CD4-positive, alpha-beta T cell treated with Interleukin-17A for 1 hour (primary cell): ENCODE data around the gene SCD5.

ENCODE experiments used
- DNase-seq: peaks from one replicate; pipeline ENCODE4 v3.0.0-alpha.2; 2020

SCD5 gene

DNA sequence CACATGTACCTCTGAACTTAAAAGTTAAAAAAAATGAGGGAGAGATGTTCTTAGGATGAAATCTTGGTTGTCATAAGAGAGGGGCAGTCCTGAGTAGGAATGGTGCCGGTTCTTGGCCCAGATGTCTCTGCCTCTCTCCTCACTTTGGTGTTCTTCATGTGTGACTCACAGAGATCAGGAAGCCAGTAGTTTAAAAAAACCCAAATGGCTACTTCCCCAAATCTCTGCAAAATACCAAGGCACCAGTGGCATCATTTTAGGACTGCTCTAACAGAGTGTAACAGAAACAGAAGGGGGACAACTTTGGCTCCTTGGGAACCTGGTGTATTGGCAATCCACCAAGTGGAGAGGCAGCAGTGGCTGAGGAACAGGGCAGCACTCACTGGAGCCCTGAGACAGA, 116.8 kb downstream of the SCD5 start:
- no peak for DNase-seq

DNA sequence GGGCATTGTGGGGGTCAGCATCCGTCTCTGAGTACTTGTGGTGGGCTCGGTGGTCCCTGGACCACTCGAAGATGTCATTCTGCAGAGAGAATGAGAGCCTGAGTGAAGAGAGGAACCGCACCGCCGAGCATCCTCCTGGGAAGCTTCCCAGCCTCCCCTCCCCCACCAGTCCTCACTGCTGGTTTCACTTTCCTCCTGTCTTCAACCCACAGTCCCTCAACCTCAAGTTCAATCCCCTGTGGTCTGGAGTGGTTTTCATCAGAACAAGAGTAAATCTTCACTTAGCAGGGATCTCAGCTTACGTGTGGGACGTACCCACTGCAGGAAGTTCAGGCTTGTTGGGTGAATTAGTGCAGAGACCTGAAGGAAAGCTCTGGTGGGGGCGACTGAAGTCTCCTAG, 117.8 kb downstream of the SCD5 start:
- no peak for DNase-seq

- no peak for DNase-seq
These were observed 119.1 kb downstream of the SCD5 start for GRCh38 chr4:82679531-82679930.

GRCh38 chr4:82678051-82678450, 120.5 kb downstream of the SCD5 start:
- DNase-seq = no peak

DNA sequence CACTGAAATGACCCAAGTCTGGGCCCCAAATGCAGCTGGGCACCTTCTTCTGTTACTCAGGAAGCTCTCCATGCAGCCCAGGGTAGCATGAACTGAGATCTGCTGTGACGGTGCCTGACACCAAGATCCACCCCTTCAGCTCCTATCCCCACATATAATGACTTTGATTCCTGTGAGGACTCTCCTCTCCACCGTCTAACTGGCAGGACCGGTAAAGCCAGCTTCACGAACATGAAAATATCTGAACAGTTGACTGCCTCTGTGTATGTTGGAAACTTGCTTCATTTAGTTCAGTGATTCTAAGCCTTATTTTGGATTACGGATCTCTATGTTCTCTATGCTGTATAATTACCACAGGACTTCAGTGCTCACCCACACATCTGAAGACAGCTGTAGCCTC, 121.3 kb downstream of the SCD5 start:
- no peak for DNase-seq

GRCh38 chr4:82667761-82668480, 130.7 kb downstream of the SCD5 start:
- DNase-seq = no peak

GRCh38 chr4:82666970-82667665, 131.5 kb downstream of the SCD5 start:
- no peak for DNase-seq

DNA sequence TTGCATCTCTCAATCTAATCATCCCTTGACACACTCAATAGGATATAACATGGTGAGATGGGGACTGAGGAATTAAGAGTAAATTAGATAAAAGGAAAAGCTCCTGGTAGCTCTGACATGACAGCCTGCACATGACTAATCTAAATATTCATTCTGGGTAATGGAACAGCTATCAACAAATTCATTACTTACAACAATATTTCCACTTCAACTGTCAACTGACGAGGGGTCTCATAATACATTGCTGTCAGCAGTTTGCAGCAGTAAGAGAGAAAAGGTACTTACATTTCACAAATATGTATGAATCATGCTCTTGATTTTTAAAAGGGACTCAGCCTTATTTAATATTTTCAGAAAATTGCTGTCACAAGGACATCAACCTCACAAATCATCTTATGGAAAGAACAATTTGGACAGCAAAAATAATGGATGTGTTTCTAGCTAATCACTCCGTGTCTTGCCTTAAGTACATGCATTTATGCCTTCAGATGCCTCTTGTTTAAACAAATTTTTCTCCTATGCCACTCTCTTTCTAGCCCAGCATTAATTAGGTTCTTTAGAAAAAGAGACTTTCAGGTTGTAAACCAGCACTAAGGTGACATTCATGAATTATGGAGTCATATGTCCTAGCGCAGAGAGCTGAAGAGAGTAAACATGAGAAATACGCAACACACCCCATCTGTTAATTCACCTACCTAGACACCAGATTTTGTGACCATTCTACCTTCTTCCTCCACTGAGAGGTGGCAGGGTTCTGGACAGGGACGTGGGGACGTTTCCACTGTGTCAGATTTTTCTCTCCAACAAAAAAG, 137.2 kb downstream of the SCD5 start:
- DNase-seq = no peak

- no peak for DNase-seq
These were observed 146.5 kb downstream of the SCD5 start for GRCh38 chr4:82652062-82652461.

- DNase-seq = no peak
These were observed 147.7 kb downstream of the SCD5 start for GRCh38 chr4:82650868-82651267.

GRCh38 chr4:82648356-82648755, 150.2 kb downstream of the SCD5 start:
- DNase-seq = no peak

GRCh38 chr4:82645936-82646565, 152.5 kb downstream of the SCD5 start:
- DNase-seq = no peak

- no peak for DNase-seq
These were observed 153.9 kb downstream of the SCD5 start for GRCh38 chr4:82644734-82645126.

GRCh38 chr4:82643994-82644733, 154.4 kb downstream of the SCD5 start:
- DNase-seq = no peak

GRCh38 chr4:82642331-82642730, 156.3 kb downstream of the SCD5 start:
- no peak for DNase-seq

GRCh38 chr4:82640540-82640939, 158.1 kb downstream of the SCD5 start:
- no peak for DNase-seq

DNA sequence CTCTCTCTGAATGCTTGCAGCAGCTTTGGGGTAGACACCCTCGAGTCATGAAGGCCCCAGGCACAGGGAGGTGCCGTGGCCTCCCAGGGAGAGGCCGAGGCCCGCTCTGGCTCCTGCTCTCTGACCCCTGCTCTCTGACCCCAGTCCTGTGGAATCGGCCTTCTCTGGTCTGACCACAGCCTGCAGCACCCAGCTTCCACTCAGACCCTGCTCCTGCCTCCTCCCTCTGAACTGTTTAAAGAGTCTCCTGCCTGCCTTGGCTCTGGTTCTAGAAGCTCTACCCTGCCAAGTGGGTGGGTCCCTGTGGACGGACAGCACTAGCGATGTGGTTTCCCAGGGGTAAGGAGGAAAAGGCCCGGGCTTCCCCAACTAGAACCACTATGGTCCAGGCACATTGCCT, 158.6 kb downstream of the SCD5 start:
- DNase-seq = no peak

- no peak for DNase-seq
These were observed 160.1 kb downstream of the SCD5 start for GRCh38 chr4:82638479-82638878.

- DNase-seq = no peak
These were observed 168.5 kb downstream of the SCD5 start for GRCh38 chr4:82630079-82630478.

GRCh38 chr4:82629238-82630000, 169.2 kb downstream of the SCD5 start:
- DNase-seq = no peak

DNA sequence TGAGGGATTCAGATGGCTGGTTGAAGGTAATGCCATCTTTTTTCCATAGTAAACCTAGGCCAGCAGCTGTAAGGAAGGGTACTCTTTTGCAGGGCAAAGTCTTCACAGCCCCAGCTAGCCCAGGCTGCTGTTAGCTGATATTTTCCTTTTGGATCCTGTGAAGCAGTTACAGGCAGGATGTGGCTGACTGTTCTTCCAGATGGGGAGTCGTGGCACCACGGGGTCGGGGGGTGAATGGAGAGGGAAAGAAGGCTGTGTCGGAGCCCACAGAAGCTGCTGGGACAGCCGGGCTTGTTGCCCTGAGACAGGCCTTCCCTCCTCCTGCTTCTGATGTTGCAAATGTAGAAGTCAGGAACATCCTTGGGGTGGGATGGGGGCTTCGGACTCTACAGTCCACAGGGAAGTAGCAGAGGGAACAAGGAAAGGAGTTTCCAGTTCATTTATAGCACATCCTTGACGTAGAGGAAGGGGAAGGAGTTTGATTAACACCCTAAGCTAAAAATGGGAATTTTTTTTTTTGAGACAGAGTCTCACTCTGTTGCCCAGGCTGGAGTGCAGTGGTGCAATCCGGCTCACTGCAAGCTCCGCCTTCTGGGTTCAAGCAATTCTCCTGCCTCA, 172.2 kb downstream of the SCD5 start:
- no peak for DNase-seq
